Measurements from ENCODE around the gene PCDHB4. TPM values are rescaled to one million over a fixed set of nuclear protein-coding genes. Genes with fewer than 3 reads are reported as not detected.

PCDHB4 gene
- total RNA-seq, result 1 to 10 TPM; 2.0 to 7.0 (median 4.1) TPM

GRCh38 chr5:141121563-141121962 is at the start of gene PCDHB4:
Gene PCDHB4 (plus strand): TSS chr5:141121818. CDS start chr5:141121999, 181 bp downstream.
- no peak for TF ChIP-seq CTCF (IDR thresholded peaks at IDR 0.05; ENCODE audit: low read depth)

- no peak for TF ChIP-seq CTCF (IDR thresholded peaks at IDR 0.05; ENCODE audit: low read depth)
Measured at GRCh38 chr5:141077826-141078225, 43.8 kb upstream of the PCDHB4 start.

GRCh38 chr5:141082228-141082627 is 39.4 kb upstream of the PCDHB4 start:
- no peak for TF ChIP-seq CTCF (IDR thresholded peaks at IDR 0.05; ENCODE audit: low read depth)

- TF ChIP-seq CTCF (IDR thresholded peaks at IDR 0.05; ENCODE audit: low read depth), result no peak
Measured at GRCh38 chr5:141084487-141084989, 37.1 kb upstream of the PCDHB4 start.

GRCh38 chr5:141094481-141095262 is 26.9 kb upstream of the PCDHB4 start, which contains the start of gene PCDHB2:
Gene PCDHB2 (plus strand): TSS chr5:141094615. CDS start chr5:141094791, 176 bp downstream.
- no peak for TF ChIP-seq CTCF (IDR thresholded peaks at IDR 0.05; ENCODE audit: low read depth)

- TF ChIP-seq CTCF (IDR thresholded peaks at IDR 0.05; ENCODE audit: low read depth), result no peak
Measured at GRCh38 chr5:141095263-141095641, 26.4 kb upstream of the PCDHB4 start.

GRCh38 chr5:141100243-141100805 is 21.3 kb upstream of the PCDHB4 start, which contains the start of gene PCDHB3:
Gene PCDHB3 (plus strand): TSS chr5:141100473. CDS start chr5:141100650, 177 bp downstream.
- TF ChIP-seq CTCF (IDR thresholded peaks at IDR 0.05; ENCODE audit: low read depth), result no peak
